Lower leg skin (tissue), 4 donors: ENCODE data around the gene H19. TPM values are rescaled to one million over a fixed set of nuclear protein-coding genes. Genes with fewer than 3 reads are reported as not detected.
A peak's percentile ranks its signal among the peaks of the same experiment; 100 is the strongest.

Experiments
- DNase-seq, 2 donors: peaks; one replicate each; pipeline ENCODE4 v3.0.0-alpha.2; 2019; ENCODE audit warnings: low spot score in 2 of 2
- H3K4me3 ChIP-seq: fragments of 200-600 bp; sonication (generic); 2 replicates; pipeline ENCODE4 v1.5.1; 2017; ENCODE audit warnings: mild to moderate bottlenecking, low read depth; ENCODE audit not compliant: poor library complexity, severe bottlenecking
- POLR2A ChIP-seq, 2 donors: fragments of 450-650 bp; IDR thresholded peaks; one replicate each; pipeline ENCODE4 v1.6.1; 2016 to 2017; ENCODE audit warnings: antibody characterized with exemption in 2 of 2, mild to moderate bottlenecking in 1 of 2, moderate library complexity in 1 of 2
- WGBS, 2 donors: methylation state at CpG; one replicate each; pipeline ENCODE4 v1.1.5; 2018; 5-methylcytosine and 5-hydroxymethylcytosine counted together
- intact Hi-C: fragments of 100-400 bp; cut with DNase I; formaldehyde crosslinking; loops from one replicate; pipeline ENCODE4 v1.15.0; 2023; ENCODE audit warnings: low total_unique reads
- total RNA-seq, 4 donors: library from RNA; depleted of rRNA; stranded (reverse); fragments of >200 nt; gene quantifications; one replicate each; pipeline ENCODE4 v1.1.0, GENCODE V29; 2016
- TF ChIP-seq, protein P1 (sequence below), 3 donors: fragments of 450-650 bp; IDR thresholded peaks; one replicate each; pipeline ENCODE4 v1.5.1; 2016; ENCODE audit warnings: antibody characterized with exemption in 3 of 3, mild to moderate bottlenecking in 3 of 3, moderate library complexity in 2 of 3

H19 gene
- total RNA-seq, 4 donors from 2014 or later = 17.3 to 64.3 (median 37.4) TPM

DNA sequence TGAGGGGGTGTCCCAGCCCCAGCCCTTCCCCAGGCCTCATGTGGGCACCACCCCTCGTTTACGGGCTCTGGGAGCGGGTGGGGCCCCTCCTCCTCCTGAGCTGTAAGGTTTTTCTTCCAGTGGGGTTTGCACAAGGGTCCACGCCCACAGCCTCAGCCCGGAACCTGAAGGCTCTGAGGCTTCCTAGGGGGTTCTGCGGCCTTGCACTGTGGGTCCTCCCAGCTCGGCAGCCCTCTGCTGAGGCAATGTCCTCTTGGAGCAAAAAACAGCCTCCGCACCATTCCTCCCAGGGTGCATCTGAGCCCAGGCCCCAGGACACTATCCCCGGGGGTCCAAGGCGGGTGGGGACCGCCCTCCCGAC is 14.1 kb downstream of the H19 start:
- WGBS, 2 donors = 100% methylated on average over 1 of the region's 12 CpGs; no CpG with 5 or more reads in 1 of the 2 donors
- intact Hi-C loops = no loop called here
- no peak overlapping the region for H3K4me3 ChIP-seq
- no peak for TF ChIP-seq POLR2A (IDR thresholded peaks at IDR 0.05)
- TF ChIP-seq, protein P1, sequence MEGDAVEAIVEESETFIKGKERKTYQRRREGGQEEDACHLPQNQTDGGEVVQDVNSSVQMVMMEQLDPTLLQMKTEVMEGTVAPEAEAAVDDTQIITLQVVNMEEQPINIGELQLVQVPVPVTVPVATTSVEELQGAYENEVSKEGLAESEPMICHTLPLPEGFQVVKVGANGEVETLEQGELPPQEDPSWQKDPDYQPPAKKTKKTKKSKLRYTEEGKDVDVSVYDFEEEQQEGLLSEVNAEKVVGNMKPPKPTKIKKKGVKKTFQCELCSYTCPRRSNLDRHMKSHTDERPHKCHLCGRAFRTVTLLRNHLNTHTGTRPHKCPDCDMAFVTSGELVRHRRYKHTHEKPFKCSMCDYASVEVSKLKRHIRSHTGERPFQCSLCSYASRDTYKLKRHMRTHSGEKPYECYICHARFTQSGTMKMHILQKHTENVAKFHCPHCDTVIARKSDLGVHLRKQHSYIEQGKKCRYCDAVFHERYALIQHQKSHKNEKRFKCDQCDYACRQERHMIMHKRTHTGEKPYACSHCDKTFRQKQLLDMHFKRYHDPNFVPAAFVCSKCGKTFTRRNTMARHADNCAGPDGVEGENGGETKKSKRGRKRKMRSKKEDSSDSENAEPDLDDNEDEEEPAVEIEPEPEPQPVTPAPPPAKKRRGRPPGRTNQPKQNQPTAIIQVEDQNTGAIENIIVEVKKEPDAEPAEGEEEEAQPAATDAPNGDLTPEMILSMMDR (IDR thresholded peaks at IDR 0.05) = no peak
- DNase-seq = peak in 1 of 2 donors; percentile 45

DNA sequence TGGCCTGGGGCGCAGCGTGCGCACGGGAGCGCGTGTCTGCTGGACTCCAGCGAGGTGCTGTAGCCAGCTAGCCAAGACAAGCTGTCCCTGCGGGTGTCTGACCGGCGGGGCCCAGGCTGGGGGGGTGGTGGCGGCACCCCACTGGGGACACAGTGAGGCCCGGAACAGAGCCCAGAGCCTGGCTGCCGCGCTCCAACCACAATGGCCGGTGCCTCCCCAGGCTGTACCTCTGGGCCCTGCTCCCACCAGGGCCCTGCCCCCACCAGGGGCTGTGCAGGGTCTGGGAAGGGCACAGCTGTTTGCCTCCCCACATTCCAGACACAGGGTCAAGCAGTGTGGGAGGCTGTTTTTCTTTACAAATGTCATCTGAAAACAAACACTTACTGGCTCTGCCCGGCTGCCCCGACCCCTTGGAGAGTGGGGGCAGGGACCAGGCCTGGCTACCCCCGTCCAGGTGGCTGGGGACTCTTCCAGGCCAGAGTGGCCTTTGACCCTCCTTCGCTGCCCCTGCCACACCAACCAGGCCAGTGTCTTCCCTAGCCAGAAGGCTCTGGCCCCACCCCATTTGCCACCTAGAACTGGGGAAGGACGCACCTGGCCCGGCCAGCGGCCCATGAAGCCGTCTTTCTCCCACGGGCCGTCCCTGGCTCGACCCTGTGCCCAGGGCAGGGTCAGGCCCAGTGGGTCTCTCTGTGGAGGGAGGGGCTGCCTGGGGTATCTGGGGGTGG is 14.6 kb downstream of the H19 start:
- intact Hi-C loops = no loop called here
- WGBS, 2 donors = no CpG with 5 or more reads among the region's 26 CpGs
- TF ChIP-seq, protein P1 (IDR thresholded peaks at IDR 0.05) = no peak
- TF ChIP-seq POLR2A (IDR thresholded peaks at IDR 0.05) = no peak
- no peak for DNase-seq
- no peak overlapping the region for H3K4me3 ChIP-seq

DNA sequence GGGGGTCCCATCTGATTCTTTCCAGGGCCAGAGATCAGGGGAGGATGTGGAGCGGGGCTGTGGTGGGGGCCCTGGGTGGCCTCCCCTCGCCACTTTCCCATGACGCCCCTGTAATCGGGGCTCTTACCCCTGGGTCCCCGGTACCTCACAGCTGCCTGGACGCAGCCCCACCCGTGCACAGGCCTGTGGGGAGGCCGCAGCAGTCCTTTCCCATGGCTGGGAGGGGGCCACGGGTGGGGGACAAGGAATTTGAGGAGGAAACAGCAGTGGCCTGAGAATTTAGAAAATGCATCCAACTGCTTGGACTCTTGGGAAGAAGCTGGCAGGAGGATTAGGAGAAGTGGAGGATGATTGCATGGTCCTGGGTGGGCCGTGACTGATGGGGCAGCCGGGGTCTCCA is 18.0 kb downstream of the H19 start:
- TF ChIP-seq, protein P1 (IDR thresholded peaks at IDR 0.05) = no peak
- no peak for TF ChIP-seq POLR2A (IDR thresholded peaks at IDR 0.05)
- no CpG with 5 or more reads among the region's 11 CpGs for WGBS, 2 donors
- intact Hi-C loops = no loop called here

DNA sequence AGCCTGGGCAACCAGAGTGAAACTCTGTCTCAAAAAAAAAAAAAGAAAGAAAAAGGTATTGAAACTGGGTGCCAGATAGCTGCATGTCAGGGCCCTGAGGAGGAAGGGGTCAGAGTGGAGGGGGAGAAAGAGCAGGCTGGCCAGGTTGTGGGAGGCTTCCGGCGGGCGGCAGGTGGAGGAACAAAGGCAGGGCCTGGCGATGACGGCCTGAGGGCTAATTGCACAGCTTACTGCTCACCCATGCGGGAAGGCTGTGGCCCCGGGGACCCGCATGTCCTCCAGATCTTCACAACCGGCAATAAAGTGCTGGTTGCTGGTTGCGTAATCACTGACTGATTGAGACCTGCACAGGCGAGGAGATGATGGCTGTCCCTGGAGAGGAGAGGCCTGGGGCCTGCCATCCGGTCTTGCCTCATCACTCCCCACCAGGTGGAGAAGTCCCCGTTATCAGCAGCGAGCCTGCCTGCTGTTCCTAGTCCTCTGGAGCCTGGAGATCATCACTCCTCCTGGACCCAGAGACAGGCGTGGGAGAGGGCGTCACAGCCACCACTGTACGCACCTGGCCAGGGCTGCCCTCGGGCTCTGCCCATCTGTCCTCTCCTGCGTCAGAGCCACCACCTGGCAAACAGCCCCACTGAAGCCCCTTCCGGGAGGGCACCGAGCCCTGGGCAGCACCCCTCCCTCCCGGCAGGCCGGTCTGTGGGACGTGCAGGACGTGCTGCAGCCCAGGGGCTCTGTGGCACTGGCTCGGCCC is 18.7 kb downstream of the H19 start:
- WGBS, 2 donors = no CpG with 5 or more reads among the region's 26 CpGs
- TF ChIP-seq, protein P1 (IDR thresholded peaks at IDR 0.05) = no peak
- no peak for TF ChIP-seq POLR2A (IDR thresholded peaks at IDR 0.05)
- peak in 1 of 2 donors; percentile 69 for DNase-seq
- intact Hi-C loops = no loop called here
- no peak overlapping the region for H3K4me3 ChIP-seq

More for the DNA sequence above, 18.0 kb downstream of the H19 start:
- peak in 1 of 2 donors; percentile 23 for DNase-seq
- no peak overlapping the region for H3K4me3 ChIP-seq

DNA sequence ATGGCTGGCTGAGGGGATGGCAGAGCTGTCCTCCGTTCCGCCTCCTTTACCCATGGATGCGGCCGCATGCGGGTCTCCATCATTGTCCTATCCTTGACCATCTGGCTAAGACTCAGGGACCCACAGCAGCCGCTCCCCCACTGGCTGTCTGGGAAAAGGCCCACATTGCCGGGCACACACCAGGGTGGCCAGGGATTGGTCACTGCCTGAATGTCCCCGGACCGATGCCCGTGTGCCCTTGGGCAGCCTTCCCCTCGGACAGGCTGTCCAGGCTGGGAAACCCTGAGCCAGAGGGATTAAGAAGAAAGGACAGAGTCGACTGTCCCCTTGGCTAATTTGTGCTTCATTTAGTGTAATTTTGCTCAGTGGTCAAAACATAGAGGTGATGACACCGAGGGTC is 22.5 kb downstream of the H19 start:
- intact Hi-C loops = no loop called here
- no peak overlapping the region for H3K4me3 ChIP-seq
- no peak for DNase-seq
- WGBS, 2 donors = no CpG with 5 or more reads among the region's 13 CpGs
- no peak for TF ChIP-seq POLR2A (IDR thresholded peaks at IDR 0.05)
- TF ChIP-seq, protein P1 (IDR thresholded peaks at IDR 0.05) = no peak
